ENCODE results near the gene SH3RF2.

Gene SH3RF2

GRCh38 chr5:145920542-145921210 lies 15.7 kb upstream of the SH3RF2 start:
- DNase-seq (ENCODE audit: low read depth in 2 of 2), result no peak

- DNase-seq (ENCODE audit: low read depth in 2 of 2), result no peak
Measured at GRCh38 chr5:145921211-145921610, 15.2 kb upstream of the SH3RF2 start.

- no peak for DNase-seq (ENCODE audit: low read depth in 2 of 2)
Measured at GRCh38 chr5:145922059-145922458, 14.3 kb upstream of the SH3RF2 start.

GRCh38 chr5:145923405-145923804 lies 13.0 kb upstream of the SH3RF2 start:
- no peak for DNase-seq (ENCODE audit: low read depth in 2 of 2)

GRCh38 chr5:145924849-145925248 lies 11.5 kb upstream of the SH3RF2 start:
- no peak for DNase-seq (ENCODE audit: low read depth in 2 of 2)

GRCh38 chr5:145925353-145925752 lies 11.0 kb upstream of the SH3RF2 start:
- no peak for DNase-seq (ENCODE audit: low read depth in 2 of 2)

- DNase-seq (ENCODE audit: low read depth in 2 of 2), result no peak
Measured at GRCh38 chr5:145925803-145926202, 10.6 kb upstream of the SH3RF2 start.

GRCh38 chr5:145931718-145932117 lies 4.7 kb upstream of the SH3RF2 start:
- no peak for DNase-seq (ENCODE audit: low read depth in 2 of 2)

GRCh38 chr5:145934276-145934675 lies 2.1 kb upstream of the SH3RF2 start:
- DNase-seq (ENCODE audit: low read depth in 2 of 2), result no peak

GRCh38 chr5:145937432-145938250 lies 1.3 kb downstream of the SH3RF2 start:
- no peak for DNase-seq (ENCODE audit: low read depth in 2 of 2)

GRCh38 chr5:145938776-145939539 lies 2.6 kb downstream of the SH3RF2 start:
- no peak for DNase-seq (ENCODE audit: low read depth in 2 of 2)

GRCh38 chr5:145939540-145940065 lies 3.2 kb downstream of the SH3RF2 start:
- no peak for DNase-seq (ENCODE audit: low read depth in 2 of 2)

GRCh38 chr5:145941096-145941447 lies 4.7 kb downstream of the SH3RF2 start:
- DNase-seq (ENCODE audit: low read depth in 2 of 2), result no peak

- no peak for DNase-seq (ENCODE audit: low read depth in 2 of 2)
Measured at GRCh38 chr5:145941448-145942130, 5.2 kb downstream of the SH3RF2 start.

GRCh38 chr5:145942201-145942600 lies 5.8 kb downstream of the SH3RF2 start:
- no peak for DNase-seq (ENCODE audit: low read depth in 2 of 2)

- DNase-seq (ENCODE audit: low read depth in 2 of 2), result no peak
Measured at GRCh38 chr5:145942749-145943148, 6.4 kb downstream of the SH3RF2 start.

- DNase-seq (ENCODE audit: low read depth in 2 of 2), result no peak
Measured at GRCh38 chr5:145943674-145944121, 7.3 kb downstream of the SH3RF2 start.

GRCh38 chr5:145944328-145944727 lies 8.0 kb downstream of the SH3RF2 start:
- no peak for DNase-seq (ENCODE audit: low read depth in 2 of 2)

GRCh38 chr5:145945620-145946111 lies 9.3 kb downstream of the SH3RF2 start:
- DNase-seq (ENCODE audit: low read depth in 2 of 2), result no peak

- DNase-seq (ENCODE audit: low read depth in 2 of 2), result no peak
Measured at GRCh38 chr5:145946112-145946861, 9.9 kb downstream of the SH3RF2 start.

GRCh38 chr5:145947581-145947980 lies 11.2 kb downstream of the SH3RF2 start:
- DNase-seq (ENCODE audit: low read depth in 2 of 2), result no peak

Data from stimulated activated CD8-positive, alpha-beta memory T cell treated with anti-CD3 and anti-CD28 coated beads, Interleukin-15, amount 100 ng/mL, for 4 hours (primary cell).